ENCODE measurements around the gene SMPD3.

Gene SMPD3

DNA sequence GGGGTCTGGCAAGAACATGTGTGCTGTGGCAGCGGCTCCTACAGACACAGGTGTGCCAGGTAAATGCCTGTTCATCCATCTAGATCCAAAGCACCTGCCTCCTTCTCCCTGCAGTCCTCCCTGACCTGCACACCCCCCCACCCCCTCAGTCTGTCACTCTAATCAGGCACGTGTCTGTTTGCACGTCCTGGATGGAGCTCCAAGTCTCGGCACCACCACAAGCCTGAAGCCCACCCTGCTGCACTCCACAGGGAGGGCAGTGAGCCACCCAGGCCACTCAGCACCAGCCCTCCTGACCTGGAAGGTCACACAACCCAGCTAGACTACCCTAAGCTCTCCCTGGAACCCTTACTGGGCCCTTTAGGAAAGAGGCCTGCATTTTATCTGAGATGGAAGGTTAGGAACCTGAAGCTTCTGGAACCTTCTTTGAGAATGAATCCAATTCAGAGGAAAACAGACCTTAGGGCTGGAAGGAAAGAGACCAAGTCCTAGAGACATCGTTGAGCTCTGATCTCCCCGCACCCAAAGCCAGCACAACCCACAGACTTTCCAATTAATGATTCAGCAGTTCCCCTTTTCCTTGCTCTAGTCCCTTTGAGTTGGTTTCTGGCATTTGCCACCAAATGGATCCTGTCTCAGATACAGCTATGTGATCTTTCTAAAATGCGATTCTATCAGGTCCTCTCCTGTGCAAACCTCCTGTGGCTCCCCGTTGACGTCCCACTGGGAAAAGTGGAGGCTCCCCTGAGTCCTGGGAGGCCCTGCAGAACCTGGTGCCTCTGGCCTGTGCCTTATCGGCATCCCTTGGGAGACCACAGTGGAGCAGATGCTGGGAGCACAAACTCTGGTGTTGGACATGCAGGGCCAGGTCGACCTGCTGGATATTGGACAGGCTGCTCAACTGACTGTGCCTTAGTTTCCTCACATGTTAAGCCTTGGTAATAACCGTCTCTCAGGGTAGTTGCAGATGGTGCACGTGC lies 69.6 kb downstream of the SMPD3 start:
- no peaks in the 10 kb centered on the region for H3K36me3 ChIP-seq (ENCODE audit: insufficient read depth, low read length)
- H3K4me3 ChIP-seq (ENCODE audit: low read length): no peak overlapping the region
- H3K27me3 ChIP-seq (ENCODE audit: insufficient read depth, low read length): peaks cover 6% of the 10 kb centered on the region
- H2AFZ ChIP-seq (ENCODE audit: low read depth, low read length): no peak overlapping the region
- H3K9me3 ChIP-seq (ENCODE audit: low read length): no peaks in the 10 kb centered on the region
- peaks cover 13% of the 10 kb centered on the region for H3K4me1 ChIP-seq (ENCODE audit: insufficient read depth, low read length)

DNA sequence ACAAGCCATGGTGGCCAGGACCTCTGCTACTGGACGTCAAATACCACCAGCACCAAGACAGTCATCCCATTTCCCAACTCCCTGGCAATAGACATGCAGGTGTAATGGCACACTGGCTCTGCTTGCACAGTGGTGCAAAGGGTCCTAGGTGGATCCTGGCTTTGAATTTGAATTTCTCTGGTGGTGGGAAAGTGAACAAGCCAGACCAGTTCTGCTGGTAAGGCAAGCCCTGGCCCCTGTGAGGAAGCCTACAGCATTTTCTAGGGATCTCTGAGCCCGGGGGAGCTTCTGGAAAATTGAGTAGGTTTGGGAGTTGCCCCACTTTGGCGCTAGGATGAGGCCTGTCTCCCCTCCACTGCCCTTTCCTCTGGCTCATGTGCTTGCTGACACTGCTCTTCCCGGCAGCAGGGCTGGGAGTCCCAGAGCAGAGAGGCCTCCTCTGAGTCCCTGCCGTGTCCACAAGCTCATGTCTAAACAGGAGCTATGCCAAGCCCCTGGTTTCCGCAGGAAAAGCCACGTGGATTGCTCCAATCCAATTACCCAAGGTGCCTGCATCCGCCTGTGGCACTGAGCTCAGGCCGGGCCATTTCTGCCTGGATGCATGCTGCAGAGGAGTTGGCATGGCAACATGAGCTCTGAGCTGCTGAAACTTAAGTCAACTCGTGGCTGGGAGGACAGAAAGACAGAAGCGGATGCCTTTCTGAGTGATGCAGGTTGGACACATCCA lies 70.5 kb downstream of the SMPD3 start:
- Histone ChIP-seq H3K4me3 (ENCODE audit: low read length) (no peak overlapping the region), H3K27me3 (ENCODE audit: insufficient read depth, low read length) (peaks cover 6% of the 10 kb centered on the region), H2AFZ (ENCODE audit: low read depth, low read length) (no peak overlapping the region), H3K36me3 (ENCODE audit: insufficient read depth, low read length) (no peaks in the 10 kb centered on the region), H3K9me3 (ENCODE audit: low read length) (no peaks in the 10 kb centered on the region), H3K4me1 (ENCODE audit: insufficient read depth, low read length) (peaks cover 13% of the 10 kb centered on the region)

DNA sequence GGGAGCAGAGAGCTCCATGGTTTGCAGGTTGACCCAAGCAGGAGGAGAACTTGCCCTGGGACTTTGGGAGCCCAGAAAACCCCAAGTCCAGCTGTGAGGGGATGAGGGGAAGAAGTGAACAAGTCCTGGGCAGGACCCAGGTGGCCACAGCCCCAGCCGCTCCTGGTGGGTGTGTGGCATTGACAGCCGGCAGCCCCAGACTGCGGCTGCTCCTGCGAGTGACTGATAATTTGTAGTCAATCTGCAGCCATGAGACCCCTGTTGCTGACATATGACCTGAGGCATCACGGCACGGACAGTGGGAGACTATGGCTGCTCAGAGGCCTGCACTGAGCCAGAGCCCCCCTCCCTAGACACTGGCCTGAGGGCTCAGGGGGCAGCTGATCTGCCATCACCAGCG lies 71.1 kb downstream of the SMPD3 start:
- H3K36me3 ChIP-seq (ENCODE audit: insufficient read depth, low read length): no peaks in the 10 kb centered on the region
- no peak overlapping the region for H3K4me3 ChIP-seq (ENCODE audit: low read length)
- H3K9me3 ChIP-seq (ENCODE audit: low read length): no peaks in the 10 kb centered on the region
- H3K27me3 ChIP-seq (ENCODE audit: insufficient read depth, low read length): peaks cover 6% of the 10 kb centered on the region
- peaks cover 13% of the 10 kb centered on the region for H3K4me1 ChIP-seq (ENCODE audit: insufficient read depth, low read length)
- no peak overlapping the region for H2AFZ ChIP-seq (ENCODE audit: low read depth, low read length)

- Histone ChIP-seq H2AFZ (ENCODE audit: low read depth, low read length) (no peak overlapping the region), H3K4me1 (ENCODE audit: insufficient read depth, low read length) (peaks cover 13% of the 10 kb centered on the region), H3K9me3 (ENCODE audit: low read length) (no peaks in the 10 kb centered on the region), H3K36me3 (ENCODE audit: insufficient read depth, low read length) (no peaks in the 10 kb centered on the region), H3K27me3 (ENCODE audit: insufficient read depth, low read length) (peaks cover 6% of the 10 kb centered on the region), H3K4me3 (ENCODE audit: low read length) (no peak overlapping the region)
These were observed 71.7 kb downstream of the SMPD3 start for GRCh38 chr16:68376590-68376989.

- Histone ChIP-seq H3K9me3 (ENCODE audit: low read length) (no peaks in the 10 kb centered on the region), H3K4me1 (ENCODE audit: insufficient read depth, low read length) (peaks cover 13% of the 10 kb centered on the region), H3K36me3 (ENCODE audit: insufficient read depth, low read length) (no peaks in the 10 kb centered on the region), H2AFZ (ENCODE audit: low read depth, low read length) (no peak overlapping the region), H3K27me3 (ENCODE audit: insufficient read depth, low read length) (peaks cover 6% of the 10 kb centered on the region), H3K4me3 (ENCODE audit: low read length) (no peak overlapping the region)
These were observed 72.3 kb downstream of the SMPD3 start for GRCh38 chr16:68375801-68376536.

GRCh38 chr16:68374961-68375660 lies 73.2 kb downstream of the SMPD3 start:
- Histone ChIP-seq H3K4me1 (ENCODE audit: insufficient read depth, low read length) (peaks cover 13% of the 10 kb centered on the region), H3K27me3 (ENCODE audit: insufficient read depth, low read length) (peaks cover 6% of the 10 kb centered on the region), H2AFZ (ENCODE audit: low read depth, low read length) (no peak overlapping the region), H3K9me3 (ENCODE audit: low read length) (no peaks in the 10 kb centered on the region), H3K4me3 (ENCODE audit: low read length) (no peak overlapping the region), H3K36me3 (ENCODE audit: insufficient read depth, low read length) (no peaks in the 10 kb centered on the region)

- no peaks in the 10 kb centered on the region for H3K36me3 ChIP-seq (ENCODE audit: insufficient read depth, low read length)
- no peak overlapping the region for H2AFZ ChIP-seq (ENCODE audit: low read depth, low read length)
- H3K27me3 ChIP-seq (ENCODE audit: insufficient read depth, low read length): peaks cover 2% of the 10 kb centered on the region
- peaks cover 13% of the 10 kb centered on the region for H3K4me1 ChIP-seq (ENCODE audit: insufficient read depth, low read length)
- H3K9me3 ChIP-seq (ENCODE audit: low read length): no peaks in the 10 kb centered on the region
- H3K4me3 ChIP-seq (ENCODE audit: low read length): no peak overlapping the region
These were observed 74.0 kb downstream of the SMPD3 start for GRCh38 chr16:68374246-68374805.

GRCh38 chr16:68373528-68374245 lies 74.6 kb downstream of the SMPD3 start:
- Histone ChIP-seq H3K36me3 (ENCODE audit: insufficient read depth, low read length) (no peaks in the 10 kb centered on the region), H3K9me3 (ENCODE audit: low read length) (no peaks in the 10 kb centered on the region), H2AFZ (ENCODE audit: low read depth, low read length) (no peak overlapping the region), H3K4me1 (ENCODE audit: insufficient read depth, low read length) (peaks cover 13% of the 10 kb centered on the region), H3K4me3 (ENCODE audit: low read length) (no peak overlapping the region), H3K27me3 (ENCODE audit: insufficient read depth, low read length) (no peaks in the 10 kb centered on the region)

- Histone ChIP-seq H2AFZ (ENCODE audit: low read depth, low read length) (no peak overlapping the region), H3K27me3 (ENCODE audit: insufficient read depth, low read length) (no peaks in the 10 kb centered on the region), H3K9me3 (ENCODE audit: low read length) (no peaks in the 10 kb centered on the region), H3K4me3 (ENCODE audit: low read length) (no peak overlapping the region), H3K36me3 (ENCODE audit: insufficient read depth, low read length) (no peaks in the 10 kb centered on the region), H3K4me1 (ENCODE audit: insufficient read depth, low read length) (peaks cover 13% of the 10 kb centered on the region)
These were observed 75.5 kb downstream of the SMPD3 start for GRCh38 chr16:68372806-68373205.

DNA sequence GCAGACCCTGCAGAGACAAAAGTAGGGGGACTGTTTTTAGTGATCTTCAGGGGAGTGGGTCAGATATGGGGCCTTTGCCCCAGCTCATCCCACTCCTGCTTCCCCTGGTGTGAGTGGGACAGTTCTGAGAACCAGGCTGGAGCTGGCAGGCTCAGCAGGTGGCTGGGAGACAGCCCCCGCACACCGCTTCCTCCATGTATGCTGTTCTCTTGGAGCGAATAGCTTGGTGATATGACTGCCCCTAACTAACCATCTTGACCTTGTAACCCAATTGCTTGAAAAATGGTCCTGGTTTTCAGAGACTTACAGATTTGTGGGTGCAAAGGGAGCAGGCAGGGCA lies 76.0 kb downstream of the SMPD3 start:
- Histone ChIP-seq H3K4me1 (ENCODE audit: insufficient read depth, low read length) (peaks cover 12% of the 10 kb centered on the region), H2AFZ (ENCODE audit: low read depth, low read length) (no peak overlapping the region), H3K4me3 (ENCODE audit: low read length) (no peak overlapping the region), H3K9me3 (ENCODE audit: low read length) (no peaks in the 10 kb centered on the region), H3K27me3 (ENCODE audit: insufficient read depth, low read length) (no peaks in the 10 kb centered on the region), H3K36me3 (ENCODE audit: insufficient read depth, low read length) (no peaks in the 10 kb centered on the region)

GRCh38 chr16:68371706-68372380 lies 76.5 kb downstream of the SMPD3 start:
- H3K36me3 ChIP-seq (ENCODE audit: insufficient read depth, low read length): no peaks in the 10 kb centered on the region
- H3K27me3 ChIP-seq (ENCODE audit: insufficient read depth, low read length): no peaks in the 10 kb centered on the region
- no peaks in the 10 kb centered on the region for H3K9me3 ChIP-seq (ENCODE audit: low read length)
- H3K4me1 ChIP-seq (ENCODE audit: insufficient read depth, low read length): peaks cover 10% of the 10 kb centered on the region
- no peak overlapping the region for H2AFZ ChIP-seq (ENCODE audit: low read depth, low read length)
- no peak overlapping the region for H3K4me3 ChIP-seq (ENCODE audit: low read length)
